Measurements from ENCODE around the gene SFMBT2.

Gene SFMBT2

DNA sequence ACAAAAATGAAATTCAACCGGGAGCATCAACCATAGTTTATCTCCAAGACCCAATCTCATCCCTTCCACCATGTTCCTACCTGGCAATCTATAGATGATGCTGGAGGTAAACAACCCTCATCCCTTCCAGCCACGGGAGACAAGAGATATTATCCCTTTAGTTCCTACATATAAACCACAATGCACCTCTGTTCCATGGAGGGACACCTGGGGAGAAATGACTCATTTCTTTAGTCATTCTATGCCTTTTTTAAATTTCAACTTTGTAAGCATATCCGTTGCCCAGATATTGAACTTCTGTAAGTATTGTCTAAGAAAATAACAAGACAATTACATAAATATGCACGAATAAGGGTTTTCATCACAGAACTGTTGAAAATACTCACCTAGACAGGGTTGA, 15.5 kb upstream of the SFMBT2 start:
- Histone ChIP-seq H3K4me1 (ENCODE audit: control insufficient read depth in 5 of 5, insufficient read depth in 5 of 5, low read length in 5 of 5) (no peaks in the 10 kb centered on the region), H3K36me3 (ENCODE audit: control insufficient read depth in 5 of 5, insufficient read depth in 5 of 5, low read length in 5 of 5) (no peaks in the 10 kb centered on the region), H3K4me3 (ENCODE audit: low read depth in 1 of 5, low read length in 5 of 5) (no peak overlapping the region), H3K9ac (ENCODE audit: low read length in 5 of 5) (no peak overlapping the region), H3K9me3 (ENCODE audit: control insufficient read depth in 5 of 5, low read length in 5 of 5) (no peaks in the 10 kb centered on the region), H3K27me3 (ENCODE audit: control insufficient read depth in 5 of 5, insufficient read depth in 4 of 5, low read length in 5 of 5) (peaks cover 0 to 6% (median 3%) of the 10 kb centered on the region in 5 donors), H3K27ac (ENCODE audit: low read depth, low read length) (no peak overlapping the region)

GRCh38 chr10:7425691-7426090, 14.9 kb upstream of the SFMBT2 start:
- Histone ChIP-seq H3K27me3 (ENCODE audit: control insufficient read depth in 5 of 5, insufficient read depth in 4 of 5, low read length in 5 of 5) (peaks cover 0 to 6% (median 3%) of the 10 kb centered on the region in 5 donors), H3K4me3 (ENCODE audit: low read depth in 1 of 5, low read length in 5 of 5) (no peak overlapping the region), H3K4me1 (ENCODE audit: control insufficient read depth in 5 of 5, insufficient read depth in 5 of 5, low read length in 5 of 5) (no peaks in the 10 kb centered on the region), H3K36me3 (ENCODE audit: control insufficient read depth in 5 of 5, insufficient read depth in 5 of 5, low read length in 5 of 5) (no peaks in the 10 kb centered on the region), H3K9me3 (ENCODE audit: control insufficient read depth in 5 of 5, low read length in 5 of 5) (no peaks in the 10 kb centered on the region), H3K9ac (ENCODE audit: low read length in 5 of 5) (no peak overlapping the region), H3K27ac (ENCODE audit: low read depth, low read length) (no peak overlapping the region)

- Histone ChIP-seq H3K4me3 (ENCODE audit: low read depth in 1 of 5, low read length in 5 of 5) (no peak overlapping the region), H3K27me3 (ENCODE audit: control insufficient read depth in 5 of 5, insufficient read depth in 4 of 5, low read length in 5 of 5) (peaks cover 0 to 6% (median 3%) of the 10 kb centered on the region in 5 donors), H3K9me3 (ENCODE audit: control insufficient read depth in 5 of 5, low read length in 5 of 5) (no peaks in the 10 kb centered on the region), H3K9ac (ENCODE audit: low read length in 5 of 5) (no peak overlapping the region), H3K27ac (ENCODE audit: low read depth, low read length) (no peak overlapping the region), H3K36me3 (ENCODE audit: control insufficient read depth in 5 of 5, insufficient read depth in 5 of 5, low read length in 5 of 5) (no peaks in the 10 kb centered on the region), H3K4me1 (ENCODE audit: control insufficient read depth in 5 of 5, insufficient read depth in 5 of 5, low read length in 5 of 5) (no peaks in the 10 kb centered on the region)
Observed at GRCh38 chr10:7424919-7425318, 14.1 kb upstream of the SFMBT2 start.

DNA sequence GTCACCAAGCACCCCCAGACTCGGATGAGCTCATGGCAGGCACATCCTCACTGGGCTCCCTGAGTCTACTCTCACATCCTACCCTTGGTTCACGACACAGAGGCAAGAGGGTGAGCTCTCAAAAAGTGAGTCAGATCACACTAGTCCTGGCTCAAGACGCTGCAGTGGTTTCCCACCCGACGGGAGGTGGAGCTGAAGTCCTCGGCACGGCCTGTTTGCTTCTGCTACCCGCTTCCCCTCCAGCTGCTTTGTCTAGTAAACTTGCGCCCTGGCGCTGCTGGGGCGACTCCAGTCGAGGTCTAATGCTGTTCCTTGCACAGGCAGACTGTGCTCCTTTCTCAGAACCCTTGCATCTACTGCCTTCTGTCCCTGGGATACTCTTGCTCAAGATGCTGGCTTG, 13.5 kb upstream of the SFMBT2 start:
- Histone ChIP-seq H3K27me3 (ENCODE audit: control insufficient read depth in 5 of 5, insufficient read depth in 4 of 5, low read length in 5 of 5) (peaks cover 0 to 6% (median 3%) of the 10 kb centered on the region in 5 donors), H3K36me3 (ENCODE audit: control insufficient read depth in 5 of 5, insufficient read depth in 5 of 5, low read length in 5 of 5) (no peaks in the 10 kb centered on the region), H3K9me3 (ENCODE audit: control insufficient read depth in 5 of 5, low read length in 5 of 5) (no peaks in the 10 kb centered on the region), H3K4me3 (ENCODE audit: low read depth in 1 of 5, low read length in 5 of 5) (no peak overlapping the region), H3K9ac (ENCODE audit: low read length in 5 of 5) (no peak overlapping the region), H3K4me1 (ENCODE audit: control insufficient read depth in 5 of 5, insufficient read depth in 5 of 5, low read length in 5 of 5) (no peaks in the 10 kb centered on the region), H3K27ac (ENCODE audit: low read depth, low read length) (no peak overlapping the region)

DNA sequence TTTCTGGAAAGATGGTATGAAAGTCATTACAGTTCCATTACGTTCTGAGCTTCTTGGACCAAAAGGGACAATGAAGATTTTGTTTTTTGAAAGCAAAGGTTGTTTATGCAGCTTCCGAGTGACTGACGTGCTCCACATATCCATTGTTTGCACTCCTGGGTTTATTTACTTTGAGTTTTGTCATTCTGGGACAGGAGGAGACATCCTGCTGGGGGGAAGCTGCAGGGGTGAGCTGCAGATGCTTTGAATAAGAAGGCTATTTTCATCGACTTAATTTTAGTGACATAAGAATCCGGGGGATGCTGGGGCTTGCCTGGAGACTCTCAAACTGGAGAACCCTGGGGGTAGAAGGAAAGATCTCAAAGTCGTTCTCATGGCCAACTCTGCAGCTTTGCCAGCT, 12.7 kb upstream of the SFMBT2 start:
- Histone ChIP-seq H3K4me1 (ENCODE audit: control insufficient read depth in 5 of 5, insufficient read depth in 5 of 5, low read length in 5 of 5) (no peaks in the 10 kb centered on the region), H3K27ac (ENCODE audit: low read depth, low read length) (no peak overlapping the region), H3K27me3 (ENCODE audit: control insufficient read depth in 5 of 5, insufficient read depth in 4 of 5, low read length in 5 of 5) (peaks cover 0 to 6% (median 3%) of the 10 kb centered on the region in 5 donors), H3K4me3 (ENCODE audit: low read depth in 1 of 5, low read length in 5 of 5) (no peak overlapping the region), H3K36me3 (ENCODE audit: control insufficient read depth in 5 of 5, insufficient read depth in 5 of 5, low read length in 5 of 5) (no peaks in the 10 kb centered on the region), H3K9ac (ENCODE audit: low read length in 5 of 5) (no peak overlapping the region), H3K9me3 (ENCODE audit: control insufficient read depth in 5 of 5, low read length in 5 of 5) (no peaks in the 10 kb centered on the region)

GRCh38 chr10:7421526-7421925, 10.7 kb upstream of the SFMBT2 start:
- Histone ChIP-seq H3K9ac (ENCODE audit: low read length in 5 of 5) (no peak overlapping the region), H3K4me1 (ENCODE audit: control insufficient read depth in 5 of 5, insufficient read depth in 5 of 5, low read length in 5 of 5) (no peaks in the 10 kb centered on the region), H3K27me3 (ENCODE audit: control insufficient read depth in 5 of 5, insufficient read depth in 4 of 5, low read length in 5 of 5) (peaks cover 0 to 6% (median 3%) of the 10 kb centered on the region in 5 donors), H3K36me3 (ENCODE audit: control insufficient read depth in 5 of 5, insufficient read depth in 5 of 5, low read length in 5 of 5) (no peaks in the 10 kb centered on the region), H3K4me3 (ENCODE audit: low read depth in 1 of 5, low read length in 5 of 5) (no peak overlapping the region), H3K9me3 (ENCODE audit: control insufficient read depth in 5 of 5, low read length in 5 of 5) (no peaks in the 10 kb centered on the region), H3K27ac (ENCODE audit: low read depth, low read length) (no peak overlapping the region)

GRCh38 chr10:7419998-7420397, 9.2 kb upstream of the SFMBT2 start:
- Histone ChIP-seq H3K9me3 (ENCODE audit: control insufficient read depth in 5 of 5, low read length in 5 of 5) (no peaks in the 10 kb centered on the region), H3K4me3 (ENCODE audit: low read depth in 1 of 5, low read length in 5 of 5) (no peak overlapping the region)

DNA sequence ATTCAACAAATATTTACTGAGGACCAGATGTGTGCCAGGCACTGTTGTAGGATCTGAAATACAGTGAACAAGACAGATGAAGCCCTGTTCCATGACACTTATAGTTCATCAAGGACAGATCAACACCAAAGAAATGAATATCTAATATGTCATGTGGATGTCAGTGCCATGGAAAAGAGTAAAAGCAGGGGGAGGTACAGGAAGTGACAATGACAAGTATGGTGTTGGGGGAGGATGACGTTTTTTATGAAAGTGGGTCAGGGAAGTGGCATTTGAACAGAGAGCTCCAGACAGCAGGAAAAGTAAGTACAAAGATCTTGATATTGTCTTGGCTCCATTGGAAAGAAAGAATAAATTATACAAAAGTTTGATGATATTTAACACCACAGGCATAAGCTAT, 7.0 kb upstream of the SFMBT2 start:
- Histone ChIP-seq H3K4me1 (ENCODE audit: control insufficient read depth in 5 of 5, insufficient read depth in 5 of 5, low read length in 5 of 5) (peaks cover 0 to 2% (median 2%) of the 10 kb centered on the region in 5 donors), H3K36me3 (ENCODE audit: control insufficient read depth in 5 of 5, insufficient read depth in 5 of 5, low read length in 5 of 5) (no peaks in the 10 kb centered on the region), H3K27me3 (ENCODE audit: control insufficient read depth in 5 of 5, insufficient read depth in 4 of 5, low read length in 5 of 5) (peaks cover 0 to 3% (median 1%) of the 10 kb centered on the region in 5 donors), H3K9me3 (ENCODE audit: control insufficient read depth in 5 of 5, low read length in 5 of 5) (no peaks in the 10 kb centered on the region), H3K27ac (ENCODE audit: low read depth, low read length) (no peak overlapping the region), H3K4me3 (ENCODE audit: low read depth in 1 of 5, low read length in 5 of 5) (no peak overlapping the region), H3K9ac (ENCODE audit: low read length in 5 of 5) (no peak overlapping the region)

More at GRCh38 chr10:7419998-7420397, 9.2 kb upstream of the SFMBT2 start:
- H3K27me3 ChIP-seq (ENCODE audit: control insufficient read depth in 5 of 5, insufficient read depth in 4 of 5, low read length in 5 of 5) = peaks cover 0 to 6% (median 3%) of the 10 kb centered on the region in 5 donors
- no peaks in the 10 kb centered on the region for H3K36me3 ChIP-seq (ENCODE audit: control insufficient read depth in 5 of 5, insufficient read depth in 5 of 5, low read length in 5 of 5)
- H3K27ac ChIP-seq (ENCODE audit: low read depth, low read length) = no peak overlapping the region
- H3K4me1 ChIP-seq (ENCODE audit: control insufficient read depth in 5 of 5, insufficient read depth in 5 of 5, low read length in 5 of 5) = no peaks in the 10 kb centered on the region
- H3K9ac ChIP-seq (ENCODE audit: low read length in 5 of 5) = no peak overlapping the region

DNA sequence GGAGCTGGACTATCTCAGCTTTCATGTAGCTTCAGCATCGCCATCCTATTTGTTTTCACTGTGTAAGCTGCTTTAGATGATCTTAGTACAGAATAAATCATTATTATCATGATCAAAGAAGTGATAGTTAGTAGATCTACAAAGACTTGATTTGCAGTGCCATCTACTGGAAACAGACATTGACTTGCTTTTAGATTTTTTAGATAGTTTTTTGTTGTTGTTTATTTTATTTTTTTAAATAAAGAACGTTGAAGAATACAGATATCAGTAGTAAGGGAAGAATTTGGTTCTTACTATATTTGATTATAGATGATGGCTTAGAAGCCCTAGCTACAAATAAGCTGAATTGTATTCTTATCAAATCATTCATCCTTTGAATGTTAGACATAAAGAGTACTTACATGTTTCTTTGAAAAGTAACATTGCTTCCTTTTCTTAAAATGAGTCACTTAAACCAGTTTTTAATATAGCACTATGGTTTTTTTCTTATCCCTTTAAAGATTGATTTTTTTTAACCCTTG, 6.3 kb upstream of the SFMBT2 start:
- H3K27ac ChIP-seq (ENCODE audit: low read depth, low read length) = no peak overlapping the region
- no peak overlapping the region for H3K9ac ChIP-seq (ENCODE audit: low read length in 5 of 5)
- no peaks in the 10 kb centered on the region for H3K9me3 ChIP-seq (ENCODE audit: control insufficient read depth in 5 of 5, low read length in 5 of 5)
- no peaks in the 10 kb centered on the region for H3K36me3 ChIP-seq (ENCODE audit: control insufficient read depth in 5 of 5, insufficient read depth in 5 of 5, low read length in 5 of 5)
- peaks cover 0 to 9% (median 8%) of the 10 kb centered on the region in 5 donors for H3K4me1 ChIP-seq (ENCODE audit: control insufficient read depth in 5 of 5, insufficient read depth in 5 of 5, low read length in 5 of 5)
- H3K4me3 ChIP-seq (ENCODE audit: low read depth in 1 of 5, low read length in 5 of 5) = no peak overlapping the region
- H3K27me3 ChIP-seq (ENCODE audit: control insufficient read depth in 5 of 5, insufficient read depth in 4 of 5, low read length in 5 of 5) = peaks cover 0 to 7% (median 6%) of the 10 kb centered on the region in 5 donors

- no peaks in the 10 kb centered on the region for H3K36me3 ChIP-seq (ENCODE audit: control insufficient read depth in 5 of 5, insufficient read depth in 5 of 5, low read length in 5 of 5)
- no peak overlapping the region for H3K9ac ChIP-seq (ENCODE audit: low read length in 5 of 5)
- H3K9me3 ChIP-seq (ENCODE audit: control insufficient read depth in 5 of 5, low read length in 5 of 5) = no peaks in the 10 kb centered on the region
- H3K4me3 ChIP-seq (ENCODE audit: low read depth in 1 of 5, low read length in 5 of 5) = no peak overlapping the region
- H3K4me1 ChIP-seq (ENCODE audit: control insufficient read depth in 5 of 5, insufficient read depth in 5 of 5, low read length in 5 of 5) = peaks cover 0 to 28% (median 26%) of the 10 kb centered on the region in 5 donors
- no peak overlapping the region for H3K27ac ChIP-seq (ENCODE audit: low read depth, low read length)
- peaks cover 0 to 13% (median 11%) of the 10 kb centered on the region in 5 donors for H3K27me3 ChIP-seq (ENCODE audit: control insufficient read depth in 5 of 5, insufficient read depth in 4 of 5, low read length in 5 of 5)
Observed at GRCh38 chr10:7414766-7415165, 3.9 kb upstream of the SFMBT2 start.
